Heart left ventricle (tissue), 16 donors: Measurements from ENCODE around the gene FETUB. TPM values are rescaled to one million over a fixed set of nuclear protein-coding genes. Genes with fewer than 3 reads are reported as not detected.

Experiments
- ATAC-seq, 4 donors: fragments of 200-7000 bp; cut with Tn5 transposase; one replicate each; pipeline ENCODE4 v1.9.1; 2020 to 2022; ENCODE audit warnings: moderate library complexity in 4 of 4, mild to moderate bottlenecking in 3 of 4, moderate number of reproducible peaks in 1 of 4
- DNase-seq, 5 donors: peaks; one replicate each; pipeline ENCODE4 v3.0.0-alpha.2; 2020
- H3K27ac ChIP-seq, 12 donors: fragments of 200-600 bp; sonication (generic) in 4 of 12; one replicate each; pipeline versions ENCODE4 v1.5.0 to v1.8.0; 2016 to 2022; ENCODE audit warnings: mild to moderate bottlenecking in 2 of 12
- H3K27me3 ChIP-seq, 9 donors: fragments of 200-600 bp; sonication (generic) in 2 of 9; one replicate each; pipeline versions ENCODE4 v1.5.1 to v1.8.0; 2016 to 2022; ENCODE audit warnings: mild to moderate bottlenecking in 3 of 9
- H3K36me3 ChIP-seq, 9 donors: fragments of 200-600 bp; sonication (generic) in 2 of 9; one replicate each; pipeline versions ENCODE4 v1.5.0 to v1.8.0; 2018 to 2022; ENCODE audit warnings: mild to moderate bottlenecking in 2 of 9
- H3K4me1 ChIP-seq, 12 donors: fragments of 200-600 bp; sonication (generic) in 4 of 12; one replicate each; pipeline versions ENCODE4 v1.5.0 to v1.8.0; 2016 to 2022; ENCODE audit warnings: mild to moderate bottlenecking in 3 of 12
- H3K4me3 ChIP-seq, 12 donors: fragments of 200-600 bp; sonication (generic) in 4 of 12; one replicate each; pipeline versions ENCODE4 v1.5.0 to v1.8.0; 2017 to 2022; ENCODE audit warnings: mild to moderate bottlenecking in 9 of 12, moderate library complexity in 4 of 12
- H3K9me3 ChIP-seq, 12 donors: fragments of 200-600 bp; sonication (generic) in 4 of 12; one replicate each; pipeline versions ENCODE4 v1.5.0 to v1.8.0; 2016 to 2022; ENCODE audit warnings: mild to moderate bottlenecking in 1 of 12
- POLR2A ChIP-seq, 2 donors: fragments of 450-650 bp; IDR thresholded peaks; one replicate each; pipeline ENCODE4 v1.6.1; 2017; ENCODE audit warnings: antibody characterized with exemption in 2 of 2, mild to moderate bottlenecking in 2 of 2, moderate library complexity in 2 of 2
- WGBS, 4 donors: extraction: QIAGEN DNeasy Blood & Tissue Kit in 2 of 4; methylation state at CpG; one replicate each; pipeline versions ENCODE4 v1.1.5 to v1.1.7; 2013 to 2018; 5-methylcytosine and 5-hydroxymethylcytosine counted together
- intact Hi-C, 10 donors: fragments of 100-400 bp; cut with DNase I; formaldehyde crosslinking; loops; one replicate each; pipeline versions ENCODE4 v1.11.1 to v1.14.2; 2022
- polyA plus RNA-seq, 2 donors: library from polyadenylated mRNA; stranded (reverse); fragments of 200-250 nt; gene quantifications; one replicate each; pipeline ENCODE4 v1.2.3, GENCODE V29; 2013
- total RNA-seq, 9 donors: library from RNA; depleted of rRNA in 2 of 9; stranded (reverse); fragments of >200 nt in 2 of 9; fragmentation: NEBNext Ultra II Directional in 3 of 9; extraction: Animal tissue kit (Norgen Biotek cat#: 25700) in 3 of 9; gene quantifications; one replicate each; pipeline versions ENCODE4 v1.1.0 to v1.2.4, GENCODE V29; 2016 to 2023
- TF ChIP-seq, protein P1 (sequence below), 12 donors: fragments of 200-600 bp; sonication (generic) in 4 of 12; IDR thresholded peaks; one replicate each; pipeline versions ENCODE4 v1.5.0 to v1.8.0; 2018 to 2022; ENCODE audit warnings: antibody characterized with exemption in 12 of 12, mild to moderate bottlenecking in 5 of 12
- donor health status: ischemic (EF 13 %, LVEDD 7.1; RV severe dilation, severe dysfunction).
- donor health status: healthy with polysubstance abuse.
- donor health status: DM: no; HTN: yes; CAD: no.
- donor health status: DM: no; HTN: no; CAD: no.
- donor health status: ischemic (EF 25% LVEDD 6.9; RV normal size, moderate dysfunction).
- donor health status: ischemic (EF 25% LVEDD 5.7; RV mildly dilated, moderate dysfunction).
- donor health status: healthy.
- donor health status: DM: yes; HTN: yes; CAD: no.
- donor health status: ischemic (EF 35%, LVEDD 5.7; RV mildly dilated, moderate dysfunction).
- donor health status: nonischemic (EF 11% LVEDD 7.7; RV severe dilation, severe dysfunction).
- donor health status: DM: yes; HTN: yes; CAD: no.
- donor health status: PGD.
- donor health status: ischemic (EF 29% LVEDD 5.4; RV normal size, mild dysfunction).
- donor health status: nonischemic (EF 23%, LVEDD 6.1; RV moderate dilation, normal function).

FETUB gene
- total and polyA plus RNA-seq, 11 donors, result 0.14 TPM; not detected in 10

DNA sequence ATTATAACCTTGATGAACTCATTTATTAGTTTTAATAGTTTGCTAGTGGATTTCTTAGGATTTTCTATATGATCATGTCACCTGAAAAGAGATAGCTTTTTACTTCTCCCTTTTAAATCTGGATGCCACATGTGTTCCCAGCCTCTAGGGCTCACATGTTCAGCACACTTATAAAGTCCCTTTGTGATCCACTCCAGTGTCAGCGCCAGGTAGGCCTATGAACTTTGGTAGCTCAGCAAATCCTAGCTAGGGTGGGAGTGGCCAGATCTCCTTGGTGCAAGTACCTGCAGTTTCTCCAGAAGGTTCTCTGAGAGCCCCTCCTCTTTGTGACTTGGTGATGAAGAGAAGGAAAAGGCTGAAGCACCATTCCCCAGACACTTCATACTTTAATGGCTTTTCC, 8.7 kb downstream of the FETUB start:
- WGBS, 4 donors, result 85 to 88% (median 87%) methylated on average over 1 of the region's 1 CpG
- no peak overlapping the region for H3K4me3 ChIP-seq
- intact Hi-C loops, result no loop called here
- H3K27me3 ChIP-seq, result peaks cover 0 to 7% (median 0%) of the 10 kb centered on the region in 9 donors
- TF ChIP-seq POLR2A (IDR thresholded peaks at IDR 0.05), result no peak
- TF ChIP-seq, protein P1, sequence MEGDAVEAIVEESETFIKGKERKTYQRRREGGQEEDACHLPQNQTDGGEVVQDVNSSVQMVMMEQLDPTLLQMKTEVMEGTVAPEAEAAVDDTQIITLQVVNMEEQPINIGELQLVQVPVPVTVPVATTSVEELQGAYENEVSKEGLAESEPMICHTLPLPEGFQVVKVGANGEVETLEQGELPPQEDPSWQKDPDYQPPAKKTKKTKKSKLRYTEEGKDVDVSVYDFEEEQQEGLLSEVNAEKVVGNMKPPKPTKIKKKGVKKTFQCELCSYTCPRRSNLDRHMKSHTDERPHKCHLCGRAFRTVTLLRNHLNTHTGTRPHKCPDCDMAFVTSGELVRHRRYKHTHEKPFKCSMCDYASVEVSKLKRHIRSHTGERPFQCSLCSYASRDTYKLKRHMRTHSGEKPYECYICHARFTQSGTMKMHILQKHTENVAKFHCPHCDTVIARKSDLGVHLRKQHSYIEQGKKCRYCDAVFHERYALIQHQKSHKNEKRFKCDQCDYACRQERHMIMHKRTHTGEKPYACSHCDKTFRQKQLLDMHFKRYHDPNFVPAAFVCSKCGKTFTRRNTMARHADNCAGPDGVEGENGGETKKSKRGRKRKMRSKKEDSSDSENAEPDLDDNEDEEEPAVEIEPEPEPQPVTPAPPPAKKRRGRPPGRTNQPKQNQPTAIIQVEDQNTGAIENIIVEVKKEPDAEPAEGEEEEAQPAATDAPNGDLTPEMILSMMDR (IDR thresholded peaks at IDR 0.05), result no peak
- no peak overlapping the region for H3K27ac ChIP-seq
- DNase-seq (no peak), ATAC-seq (no peak)
- no peaks in the 10 kb centered on the region for H3K9me3 ChIP-seq
- no peaks in the 10 kb centered on the region for H3K4me1 ChIP-seq
- no peaks in the 10 kb centered on the region for H3K36me3 ChIP-seq

DNA sequence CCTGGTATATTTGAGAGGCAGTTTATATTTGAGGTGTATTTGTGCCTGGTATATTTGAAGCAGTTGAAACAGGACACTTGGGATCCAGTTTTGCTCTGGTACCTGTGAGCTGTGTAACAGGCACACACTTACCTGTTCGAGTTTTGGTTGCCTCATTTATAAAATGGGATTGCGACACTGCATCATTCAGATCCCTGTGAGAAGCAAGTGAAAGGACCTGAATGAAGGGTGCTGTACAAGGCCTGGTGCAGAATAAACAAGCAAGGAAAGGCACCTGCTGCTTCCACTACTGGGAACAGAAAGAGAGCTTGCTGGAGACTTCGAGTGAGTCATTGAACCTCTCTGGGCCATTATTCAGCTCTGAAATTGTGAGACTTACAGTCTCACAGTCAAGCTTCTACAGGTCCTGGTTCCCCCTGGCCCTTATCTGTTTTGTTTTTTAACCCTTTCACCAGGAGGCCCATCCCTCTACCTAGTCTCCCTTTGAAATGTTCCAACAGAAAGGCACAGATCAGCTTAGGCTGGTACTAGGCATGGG, 11.5 kb downstream of the FETUB start:
- ATAC-seq, result no peak
- no peak for DNase-seq
- Histone ChIP-seq H3K36me3 (no peaks in the 10 kb centered on the region), H3K4me1 (no peaks in the 10 kb centered on the region), H3K27ac (no peak overlapping the region), H3K4me3 (no peak overlapping the region), H3K9me3 (no peaks in the 10 kb centered on the region), H3K27me3 (peaks cover 0 to 13% (median 0%) of the 10 kb centered on the region in 9 donors)
- intact Hi-C loops, result no loop called here
- 84 to 92% (median 86%) methylated on average over 3 of the region's 3 CpGs for WGBS, 4 donors
- TF ChIP-seq POLR2A (IDR thresholded peaks at IDR 0.05), result no peak
- TF ChIP-seq, protein P1 (IDR thresholded peaks at IDR 0.05), result no peak

DNA sequence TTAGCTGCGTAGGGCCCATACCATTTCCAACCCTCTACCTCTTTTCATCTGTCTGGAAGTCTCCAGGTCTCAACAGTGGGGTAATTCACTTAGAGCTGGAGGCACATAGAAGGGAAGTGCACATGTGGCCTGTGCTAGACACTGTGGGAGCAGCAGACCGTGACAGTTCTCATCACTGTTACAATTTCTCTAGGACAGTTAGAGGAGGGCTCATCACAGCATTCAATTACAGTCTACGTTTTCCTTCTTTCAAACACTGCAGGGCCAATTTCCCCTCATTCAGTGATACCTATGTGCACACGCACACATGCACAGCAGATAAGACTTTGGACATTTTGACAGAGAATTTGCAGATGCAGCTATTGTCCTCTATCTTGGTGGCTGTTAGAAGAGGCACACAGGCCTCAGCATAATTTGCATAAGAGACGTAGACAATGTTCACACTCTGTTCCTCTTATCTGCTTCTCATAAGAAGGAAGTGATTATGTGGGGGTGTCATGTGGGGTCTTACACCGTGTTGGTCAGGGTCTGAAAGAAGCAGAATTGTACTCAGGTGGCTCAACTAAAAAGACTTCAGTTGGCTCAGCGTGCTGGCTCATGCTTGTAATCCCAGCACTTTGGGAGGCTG, 13.0 kb downstream of the FETUB start:
- intact Hi-C loops, result no loop called here
- Histone ChIP-seq H3K9me3 (no peaks in the 10 kb centered on the region), H3K27ac (no peak overlapping the region), H3K4me1 (no peaks in the 10 kb centered on the region), H3K27me3 (peaks cover 0 to 13% (median 0%) of the 10 kb centered on the region in 9 donors), H3K36me3 (no peaks in the 10 kb centered on the region), H3K4me3 (no peak overlapping the region)
- WGBS, 4 donors, result 72 to 80% (median 77%) methylated on average over 6 to 7 of the region's 7 CpGs
- no peak for DNase-seq
- no peak for ATAC-seq
- TF ChIP-seq, protein P1 (IDR thresholded peaks at IDR 0.05), result no peak
- no peak for TF ChIP-seq POLR2A (IDR thresholded peaks at IDR 0.05)

DNA sequence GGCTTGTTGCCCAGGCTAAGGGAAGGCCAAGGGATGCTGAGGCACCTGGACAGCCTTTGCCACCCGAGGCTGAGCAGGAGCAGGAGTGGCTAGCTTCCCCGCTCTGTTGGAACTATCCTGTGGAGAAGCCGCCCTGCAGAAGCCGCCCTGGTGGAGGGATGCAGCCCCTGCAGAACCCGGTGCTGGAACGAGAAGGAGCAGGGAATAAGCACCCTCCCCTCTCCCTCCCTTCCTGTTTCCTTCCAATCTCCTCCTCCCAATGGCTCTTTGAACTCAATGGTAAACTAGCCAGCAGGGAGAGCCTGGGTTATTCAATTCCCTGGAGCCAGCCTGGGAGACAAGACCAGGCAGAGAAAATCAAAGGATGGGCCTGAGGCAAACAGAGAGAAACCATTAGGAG, 13.8 kb downstream of the FETUB start:
- Histone ChIP-seq H3K27ac (no peak overlapping the region), H3K27me3 (peaks cover 0 to 13% (median 0%) of the 10 kb centered on the region in 9 donors), H3K36me3 (no peaks in the 10 kb centered on the region), H3K9me3 (no peaks in the 10 kb centered on the region), H3K4me1 (no peaks in the 10 kb centered on the region), H3K4me3 (no peak overlapping the region)
- intact Hi-C loops, result no loop called here
- no peak for TF ChIP-seq POLR2A (IDR thresholded peaks at IDR 0.05)
- TF ChIP-seq, protein P1 (IDR thresholded peaks at IDR 0.05), result no peak
- DNase-seq (no peak), ATAC-seq (no peak)
- WGBS, 4 donors, result 15 to 49% (median 40%) methylated on average over 6 of the region's 6 CpGs
